HEK293 (cell line): ENCODE data around the gene MXD4.

Experiments
- CTCF ChIA-PET: fragments of 350-600 bp; formaldehyde crosslinking; extraction: SDS; loops from one replicate; lab custom pipeline; 2021; ENCODE audit warnings: antibody characterized with exemption; lab: Yijun Ruan, JAX
- POLR2A ChIA-PET: fragments of 300-600 bp; formaldehyde crosslinking; extraction: SDS; loops from one replicate; lab custom pipeline; 2020; ENCODE audit warnings: antibody characterized with exemption, inconsistent platforms; lab: Yijun Ruan, JAX
- H3K27ac ChIP-seq: fragments of 200-500 bp; sonication (Bioruptor generic); 2 replicates; pipeline ENCODE4 v1.5.1; 2014; ENCODE audit warnings: low read depth, low read length, control low read depth, inconsistent platforms; ENCODE audit errors: extremely low read depth
- H3K36me3 ChIP-seq, 2 experiments: fragments of 200-500 bp in 1 of 2; sonication (Bioruptor generic) in 1 of 2; 1 replicate in 1 of 2; 2 replicates in 1 of 2; pipeline ENCODE4 v1.5.1; 2014 to 2017; ENCODE audit warnings: inconsistent platforms in 2 of 2, low read length in 2 of 2; ENCODE audit not compliant: control insufficient read depth in 2 of 2, insufficient read depth in 1 of 2
- H3K4me1 ChIP-seq: fragments of 200-500 bp; sonication (Bioruptor generic); 2 replicates; pipeline ENCODE4 v1.5.1; 2014; ENCODE audit warnings: mild to moderate bottlenecking, low read length, inconsistent platforms; ENCODE audit not compliant: control insufficient read depth, insufficient read depth
- H3K4me3 ChIP-seq: 2 replicates; pipeline ENCODE4 v1.5.1; 2011; ENCODE audit warnings: low read depth, mild to moderate bottlenecking, control low read depth, low read length, moderate library complexity
- H3K9me3 ChIP-seq: fragments of 200-500 bp; sonication (Bioruptor generic); 2 replicates; pipeline ENCODE4 v1.5.1; 2014; ENCODE audit warnings: low read depth, low read length, inconsistent platforms; ENCODE audit not compliant: control insufficient read depth, insufficient read depth
- KLF9 ChIP-seq: fragments of 450-650 bp; formaldehyde crosslinking; IDR thresholded peaks from 2 replicates; pipeline ENCODE4 v1.5.1; 2016; ENCODE audit warnings: missing biosample characterization, missing genetic modification characterization, low read depth
- REPIN1 ChIP-seq: fragments of 450-650 bp; formaldehyde crosslinking; IDR thresholded peaks from 2 replicates; pipeline ENCODE4 v1.5.1; 2017; ENCODE audit warnings: missing biosample characterization, missing genetic modification characterization, low read depth
- ZFP69B ChIP-seq: fragments of 450-650 bp; formaldehyde crosslinking; IDR thresholded peaks from 2 replicates; pipeline ENCODE4 v1.5.1; 2016; ENCODE audit warnings: missing biosample characterization, missing genetic modification characterization
- ZNF184 ChIP-seq: fragments of 450-650 bp; IDR thresholded peaks from 2 replicates; pipeline ENCODE4 v1.5.1; 2018; ENCODE audit warnings: missing biosample characterization, mild to moderate bottlenecking, missing genetic modification characterization
- ZNF292 ChIP-seq: fragments of 450-650 bp; formaldehyde crosslinking; IDR thresholded peaks from 2 replicates; pipeline ENCODE4 v1.5.1; 2016; ENCODE audit warnings: low read depth, missing biosample characterization, missing genetic modification characterization, borderline replicate concordance
- ZNF350 ChIP-seq: fragments of 450-650 bp; formaldehyde crosslinking; IDR thresholded peaks from 2 replicates; pipeline ENCODE4 v1.5.0; 2017; ENCODE audit warnings: missing biosample characterization, mild to moderate bottlenecking, missing genetic modification characterization
- ZNF354C ChIP-seq: fragments of 450-650 bp; formaldehyde crosslinking; IDR thresholded peaks from 2 replicates; pipeline ENCODE4 v1.5.1; 2016; ENCODE audit warnings: missing biosample characterization, missing genetic modification characterization, low read depth, borderline replicate concordance
- ZNF37A ChIP-seq: fragments of 450-650 bp; IDR thresholded peaks from 2 replicates; pipeline ENCODE4 v1.5.1; 2018; ENCODE audit warnings: missing biosample characterization, missing genetic modification characterization
- ZNF530 ChIP-seq: fragments of 450-650 bp; formaldehyde crosslinking; IDR thresholded peaks from 2 replicates; pipeline ENCODE4 v1.5.1; 2016; ENCODE audit warnings: low read depth, missing biosample characterization, missing genetic modification characterization
- ZNF544 ChIP-seq: fragments of 450-650 bp; formaldehyde crosslinking; IDR thresholded peaks from 2 replicates; pipeline ENCODE4 v1.5.0; 2017; ENCODE audit warnings: missing biosample characterization, missing genetic modification characterization
- ZNF548 ChIP-seq: fragments of 450-650 bp; formaldehyde crosslinking; IDR thresholded peaks from 2 replicates; pipeline ENCODE4 v1.5.1; 2016; ENCODE audit warnings: missing biosample characterization, missing genetic modification characterization
- ZNF629 ChIP-seq: fragments of 450-650 bp; formaldehyde crosslinking; IDR thresholded peaks from 2 replicates; pipeline ENCODE4 v1.5.1; 2017; ENCODE audit warnings: missing biosample characterization, missing genetic modification characterization
- ZNF785 ChIP-seq: fragments of 450-650 bp; formaldehyde crosslinking; IDR thresholded peaks from 2 replicates; pipeline ENCODE4 v1.5.1; 2016; ENCODE audit warnings: missing biosample characterization, missing genetic modification characterization
- ZSCAN16 ChIP-seq: fragments of 450-650 bp; formaldehyde crosslinking; IDR thresholded peaks from 2 replicates; pipeline ENCODE4 v1.5.1; 2016; ENCODE audit warnings: missing biosample characterization, missing genetic modification characterization
- ZSCAN23 ChIP-seq: fragments of 450-650 bp; formaldehyde crosslinking; IDR thresholded peaks from 2 replicates; pipeline ENCODE4 v1.5.1; 2016; ENCODE audit warnings: missing biosample characterization, missing genetic modification characterization
- TF ChIP-seq, protein P1 (sequence below): fragments of 450-650 bp; formaldehyde crosslinking; conservative IDR thresholded peaks from 2 replicates; pipeline ENCODE4 v1.5.1; 2016; ENCODE audit warnings: low read depth, missing biosample characterization, missing genetic modification characterization
- TF ChIP-seq, protein P2 (sequence below): fragments of 450-650 bp; formaldehyde crosslinking; IDR thresholded peaks from 2 replicates; pipeline ENCODE4 v1.5.1; 2017; ENCODE audit warnings: missing biosample characterization, mild to moderate bottlenecking, missing genetic modification characterization, moderate library complexity
- TF ChIP-seq, protein P3 (sequence below): fragments of 450-650 bp; formaldehyde crosslinking; IDR thresholded peaks from 2 replicates; pipeline ENCODE4 v1.5.1; 2017; ENCODE audit warnings: missing biosample characterization, missing genetic modification characterization

The MXD4 gene

DNA sequence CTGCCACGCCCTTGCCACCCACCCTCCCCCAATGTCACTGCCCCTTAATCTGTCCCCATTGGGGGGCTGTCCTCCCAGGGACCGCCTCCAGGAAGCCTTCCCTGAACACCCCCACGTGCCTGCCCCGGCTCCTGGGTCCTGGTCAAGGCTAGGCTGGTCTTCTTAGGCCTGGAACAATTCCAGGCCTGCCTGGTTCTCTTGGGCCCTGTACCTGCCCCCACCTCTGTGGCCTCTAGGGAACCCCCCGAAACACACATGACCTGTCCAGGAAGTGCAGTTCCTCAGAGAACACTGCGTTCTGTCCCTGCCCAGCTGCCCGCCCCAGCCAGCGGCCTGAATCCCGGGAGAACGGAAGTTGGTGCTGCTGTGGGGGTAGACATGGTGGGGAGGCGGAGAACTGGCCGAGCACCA, 5.1 kb downstream of the MXD4 start:
- POLR2A ChIA-PET = interaction anchor here (2.1 kb wide), 1 partner anchor 15 kb away, joined by 7 read pairs; the partner anchor contains the start of genes HAUS3 and POLN

DNA sequence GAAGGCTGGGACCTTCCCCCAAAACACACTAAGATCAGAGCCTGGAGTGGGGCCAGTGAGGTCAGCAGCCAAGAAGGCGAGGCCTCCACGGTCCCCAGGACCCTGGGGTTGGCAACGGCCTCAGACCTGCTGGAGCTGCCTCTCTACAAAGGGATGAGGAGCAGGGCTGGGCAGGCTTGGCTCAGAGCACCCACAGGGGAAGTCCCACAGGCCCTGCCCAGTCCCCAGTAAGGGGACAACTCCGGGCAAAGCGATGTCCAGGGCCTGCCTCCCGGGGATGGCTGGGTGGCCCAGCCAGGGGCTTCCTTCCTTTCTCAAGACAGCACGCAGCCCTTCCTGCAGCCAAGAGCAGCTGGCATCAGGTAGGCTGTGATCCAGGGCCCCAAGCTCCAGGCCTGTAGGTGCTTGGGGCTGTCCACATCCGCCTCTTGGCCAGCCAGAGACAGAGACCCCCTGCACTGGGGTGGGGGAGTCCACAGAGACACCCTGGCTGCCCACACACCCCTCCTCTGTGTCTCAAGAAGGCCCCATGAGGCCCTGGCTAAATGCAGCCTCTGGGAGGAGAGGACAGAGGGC, 5.7 kb downstream of the MXD4 start:
- ChIA-PET POLR2A (interaction anchor here (2.1 kb wide), 1 partner anchor 14 kb away, joined by 7 read pairs; the partner anchor contains the start of genes HAUS3 and POLN), CTCF (interaction anchor here (0.6 kb wide), 1 partner anchor 12 kb away, joined by 3 read pairs; no protein-coding TSS in a partner anchor)
- no peaks in the 10 kb centered on the region for H3K4me1 ChIP-seq
- no peak overlapping the region for H3K4me3 ChIP-seq
- TF ChIP-seq ZNF629 (no peak), ZNF350 (no peak), ZSCAN16 (no peak), ZNF292 (tag by site-specific recombination) (no peak), ZSCAN23 (tag by site-specific recombination) (no peak), ZNF548 (tag by site-specific recombination) (no peak), ZNF184 (no peak), ZNF544 (tag by site-specific recombination) (no peak), ZNF530 (no peak)
- TF ChIP-seq, protein P1, sequence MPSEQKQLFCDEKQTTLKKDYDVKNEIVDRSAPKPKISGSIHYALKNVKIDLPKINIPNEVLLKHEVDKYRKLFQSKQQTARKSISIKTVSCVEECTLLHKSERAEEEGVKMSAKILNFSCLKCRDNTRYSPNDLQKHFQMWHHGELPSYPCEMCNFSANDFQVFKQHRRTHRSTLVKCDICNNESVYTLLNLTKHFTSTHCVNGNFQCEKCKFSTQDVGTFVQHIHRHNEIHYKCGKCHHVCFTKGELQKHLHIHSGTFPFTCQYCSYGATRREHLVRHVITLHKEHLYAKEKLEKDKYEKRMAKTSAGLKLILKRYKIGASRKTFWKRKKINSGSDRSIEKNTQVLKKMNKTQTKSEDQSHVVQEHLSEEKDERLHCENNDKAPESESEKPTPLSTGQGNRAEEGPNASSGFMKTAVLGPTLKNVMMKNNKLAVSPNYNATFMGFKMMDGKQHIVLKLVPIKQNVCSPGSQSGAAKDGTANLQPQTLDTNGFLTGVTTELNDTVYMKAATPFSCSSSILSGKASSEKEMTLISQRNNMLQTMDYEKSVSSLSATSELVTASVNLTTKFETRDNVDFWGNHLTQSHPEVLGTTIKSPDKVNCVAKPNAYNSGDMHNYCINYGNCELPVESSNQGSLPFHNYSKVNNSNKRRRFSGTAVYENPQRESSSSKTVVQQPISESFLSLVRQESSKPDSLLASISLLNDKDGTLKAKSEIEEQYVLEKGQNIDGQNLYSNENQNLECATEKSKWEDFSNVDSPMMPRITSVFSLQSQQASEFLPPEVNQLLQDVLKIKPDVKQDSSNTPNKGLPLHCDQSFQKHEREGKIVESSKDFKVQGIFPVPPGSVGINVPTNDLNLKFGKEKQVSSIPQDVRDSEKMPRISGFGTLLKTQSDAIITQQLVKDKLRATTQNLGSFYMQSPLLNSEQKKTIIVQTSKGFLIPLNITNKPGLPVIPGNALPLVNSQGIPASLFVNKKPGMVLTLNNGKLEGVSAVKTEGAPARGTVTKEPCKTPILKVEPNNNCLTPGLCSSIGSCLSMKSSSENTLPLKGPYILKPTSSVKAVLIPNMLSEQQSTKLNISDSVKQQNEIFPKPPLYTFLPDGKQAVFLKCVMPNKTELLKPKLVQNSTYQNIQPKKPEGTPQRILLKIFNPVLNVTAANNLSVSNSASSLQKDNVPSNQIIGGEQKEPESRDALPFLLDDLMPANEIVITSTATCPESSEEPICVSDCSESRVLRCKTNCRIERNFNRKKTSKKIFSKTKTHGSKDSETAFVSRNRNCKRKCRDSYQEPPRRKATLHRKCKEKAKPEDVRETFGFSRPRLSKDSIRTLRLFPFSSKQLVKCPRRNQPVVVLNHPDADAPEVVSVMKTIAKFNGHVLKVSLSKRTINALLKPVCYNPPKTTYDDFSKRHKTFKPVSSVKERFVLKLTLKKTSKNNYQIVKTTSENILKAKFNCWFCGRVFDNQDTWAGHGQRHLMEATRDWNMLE (tag by site-specific recombination) = no peak
- TF ChIP-seq, all 188 proteins: peak for 0
- peaks cover 0 to 87% of the 10 kb centered on the region in 2 experiments; a peak in 1 of 3 replicates for H3K36me3 ChIP-seq
- H3K9me3 ChIP-seq = no peaks in the 10 kb centered on the region
- H3K27ac ChIP-seq = no peak overlapping the region

More for the DNA sequence above, 5.1 kb downstream of the MXD4 start:
- CTCF ChIA-PET = no interaction called here
- no peak overlapping the region for H3K27ac ChIP-seq
- TF ChIP-seq, protein P2, sequence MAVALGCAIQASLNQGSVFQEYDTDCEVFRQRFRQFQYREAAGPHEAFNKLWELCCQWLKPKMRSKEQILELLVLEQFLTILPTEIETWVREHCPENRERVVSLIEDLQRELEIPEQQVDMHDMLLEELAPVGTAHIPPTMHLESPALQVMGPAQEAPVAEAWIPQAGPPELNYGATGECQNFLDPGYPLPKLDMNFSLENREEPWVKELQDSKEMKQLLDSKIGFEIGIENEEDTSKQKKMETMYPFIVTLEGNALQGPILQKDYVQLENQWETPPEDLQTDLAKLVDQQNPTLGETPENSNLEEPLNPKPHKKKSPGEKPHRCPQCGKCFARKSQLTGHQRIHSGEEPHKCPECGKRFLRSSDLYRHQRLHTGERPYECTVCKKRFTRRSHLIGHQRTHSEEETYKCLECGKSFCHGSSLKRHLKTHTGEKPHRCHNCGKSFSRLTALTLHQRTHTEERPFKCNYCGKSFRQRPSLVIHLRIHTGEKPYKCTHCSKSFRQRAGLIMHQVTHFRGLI = no peak
- TF ChIP-seq KLF9 (tag by site-specific recombination) = no peak
- no peak for TF ChIP-seq ZNF37A (tag by site-specific recombination)
- TF ChIP-seq REPIN1 (tag by site-specific recombination) = no peak
- no peak for TF ChIP-seq ZNF292 (tag by site-specific recombination)
- TF ChIP-seq, protein P3, sequence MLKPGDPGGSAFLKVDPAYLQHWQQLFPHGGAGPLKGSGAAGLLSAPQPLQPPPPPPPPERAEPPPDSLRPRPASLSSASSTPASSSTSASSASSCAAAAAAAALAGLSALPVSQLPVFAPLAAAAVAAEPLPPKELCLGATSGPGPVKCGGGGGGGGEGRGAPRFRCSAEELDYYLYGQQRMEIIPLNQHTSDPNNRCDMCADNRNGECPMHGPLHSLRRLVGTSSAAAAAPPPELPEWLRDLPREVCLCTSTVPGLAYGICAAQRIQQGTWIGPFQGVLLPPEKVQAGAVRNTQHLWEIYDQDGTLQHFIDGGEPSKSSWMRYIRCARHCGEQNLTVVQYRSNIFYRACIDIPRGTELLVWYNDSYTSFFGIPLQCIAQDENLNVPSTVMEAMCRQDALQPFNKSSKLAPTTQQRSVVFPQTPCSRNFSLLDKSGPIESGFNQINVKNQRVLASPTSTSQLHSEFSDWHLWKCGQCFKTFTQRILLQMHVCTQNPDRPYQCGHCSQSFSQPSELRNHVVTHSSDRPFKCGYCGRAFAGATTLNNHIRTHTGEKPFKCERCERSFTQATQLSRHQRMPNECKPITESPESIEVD = no peak
- TF ChIP-seq ZNF785 (tag by site-specific recombination) = no peak
- no peak for TF ChIP-seq ZNF354C (tag by site-specific recombination)
- TF ChIP-seq ZFP69B (tag by site-specific recombination) = no peak
- TF ChIP-seq, all 188 proteins: peak for 0
- Histone ChIP-seq H3K4me3 (no peak overlapping the region), H3K4me1 (no peaks in the 10 kb centered on the region), H3K9me3 (no peaks in the 10 kb centered on the region), H3K36me3 (peaks cover 0 to 82% of the 10 kb centered on the region in 2 experiments; a peak in 1 of 3 replicates)
